WERI-Rb-1 (cell line): ENCODE data around the gene RS1.

ENCODE experiments used
- DNase-seq: peaks from one replicate; pipeline ENCODE4 v3.0.0-alpha.2; 2020
- H3K27ac ChIP-seq: fragments of 250-450 bp; sonication (Bioruptor Pico); 2 replicates; pipeline ENCODE4 v1.5.1; 2020; ENCODE audit warnings: mild to moderate bottlenecking, moderate library complexity
- H3K27me3 ChIP-seq: fragments of 250-450 bp; sonication (Bioruptor Pico); 2 replicates; pipeline ENCODE4 v1.5.1; 2021; ENCODE audit warnings: mild to moderate bottlenecking, low read depth, moderate library complexity; ENCODE audit not compliant: insufficient read depth, severe bottlenecking
- H3K36me3 ChIP-seq: fragments of 250-450 bp; sonication (Bioruptor Pico); 2 replicates; pipeline ENCODE4 v1.5.1; 2020; ENCODE audit warnings: mild to moderate bottlenecking, moderate library complexity
- H3K4me3 ChIP-seq: 2 replicates; pipeline ENCODE4 v1.5.1; 2011; ENCODE audit warnings: low read depth, mild to moderate bottlenecking, control low read depth, low read length
- H3K9me3 ChIP-seq: fragments of 250-450 bp; sonication (Bioruptor Pico); 2 replicates; pipeline ENCODE4 v1.5.1; 2021; ENCODE audit warnings: mild to moderate bottlenecking, moderate library complexity; ENCODE audit not compliant: severe bottlenecking
- CTCF ChIP-seq: IDR thresholded peaks from 2 replicates; pipeline ENCODE4 v1.5.1; 2011; ENCODE audit warnings: low read depth, mild to moderate bottlenecking, control low read depth, inconsistent platforms, low read length

RS1 gene

GRCh38 chrX:18702362-18703195, 30.7 kb upstream of the RS1 start:
- H3K27me3 ChIP-seq, result no peaks in the 10 kb centered on the region
- DNase-seq, result no peak
- H3K9me3 ChIP-seq, result no peaks in the 10 kb centered on the region
- H3K4me3 ChIP-seq, result no peak overlapping the region
- TF ChIP-seq CTCF, result no peak
- peak overlapping the region; percentile 30 for H3K27ac ChIP-seq
- H3K36me3 ChIP-seq, result no peaks in the 10 kb centered on the region

- no peak for TF ChIP-seq CTCF
- Histone ChIP-seq H3K9me3 (no peaks in the 10 kb centered on the region), H3K4me3 (no peak overlapping the region), H3K36me3 (no peaks in the 10 kb centered on the region), H3K27ac (no peak overlapping the region), H3K27me3 (no peaks in the 10 kb centered on the region)
- no peak for DNase-seq
These were observed 29.9 kb upstream of the RS1 start for GRCh38 chrX:18701621-18702361.

- Histone ChIP-seq H3K9me3 (peaks cover 20% of the 10 kb centered on the region), H3K27me3 (no peaks in the 10 kb centered on the region), H3K27ac (no peak overlapping the region), H3K36me3 (peaks cover 4% of the 10 kb centered on the region), H3K4me3 (no peak overlapping the region)
- no peak for TF ChIP-seq CTCF
- DNase-seq, result no peak
These were observed 27.1 kb upstream of the RS1 start for GRCh38 chrX:18698737-18699650.

GRCh38 chrX:18696653-18697052, 24.7 kb upstream of the RS1 start:
- Histone ChIP-seq H3K4me3 (no peak overlapping the region), H3K36me3 (peaks cover 4% of the 10 kb centered on the region), H3K27me3 (no peaks in the 10 kb centered on the region), H3K27ac (no peak overlapping the region), H3K9me3 (peaks cover 20% of the 10 kb centered on the region)
- TF ChIP-seq CTCF, result no peak
- no peak for DNase-seq

- peaks cover 20% of the 10 kb centered on the region for H3K9me3 ChIP-seq
- no peak for TF ChIP-seq CTCF
- DNase-seq, result peak; percentile 82
- H3K36me3 ChIP-seq, result peaks cover 4% of the 10 kb centered on the region
- H3K27me3 ChIP-seq, result no peaks in the 10 kb centered on the region
- peak overlapping the region; percentile 98 for H3K27ac ChIP-seq
- H3K4me3 ChIP-seq, result peak overlapping the region; percentile 33
These were observed 20.6 kb upstream of the RS1 start for GRCh38 chrX:18692541-18692940.
